MCF 10A (cell line): Measurements from ENCODE around the gene GIMAP8. TPM values are rescaled to one million over a fixed set of nuclear protein-coding genes. Genes with fewer than 3 reads are reported as not detected.

Source experiments
- BruUV-seq: library from RNA; stranded (reverse); fragments of 400-500 nt; replicated peaks from 2 replicates; lab custom pipeline; 2021; lab: Mats Ljungman, UMichigan
- CTCF ChIA-PET: fragments of 300-600 bp; sonication (Branson Sonifier 250); formaldehyde crosslinking; extraction: SDS; loops from one replicate; lab custom pipeline; 2021; ENCODE audit warnings: antibody characterized with exemption, inconsistent platforms; lab: Yijun Ruan, JAX
- POLR2A ChIA-PET: fragments of 300-600, 350-650 bp; sonication (Branson Sonifier 250); formaldehyde crosslinking; extraction: SDS; loops from one replicate; lab custom pipeline; 2020; ENCODE audit warnings: antibody characterized with exemption, inconsistent platforms; lab: Yijun Ruan, JAX
- DNase-seq: peaks from one replicate; pipeline ENCODE4 v3.0.0-alpha.2; 2018; ENCODE audit not compliant: unreplicated experiment
- H3K27ac Mint-ChIP-seq: one replicate; pipeline ENCODE4 v1.8.0; 2022; ENCODE audit warnings: mild to moderate bottlenecking, low read depth, mixed read lengths; ENCODE audit not compliant: unreplicated experiment
- H3K27me3 Mint-ChIP-seq: one replicate; pipeline ENCODE4 v1.8.0; 2022; ENCODE audit warnings: mixed read lengths; ENCODE audit not compliant: insufficient read depth, unreplicated experiment
- H3K36me3 Mint-ChIP-seq: one replicate; pipeline ENCODE4 v1.8.0; 2022; ENCODE audit warnings: mild to moderate bottlenecking, moderate library complexity, mixed read lengths; ENCODE audit not compliant: insufficient read depth, unreplicated experiment
- H3K4me1 Mint-ChIP-seq: one replicate; pipeline ENCODE4 v1.8.0; 2022; ENCODE audit warnings: mixed read lengths; ENCODE audit not compliant: insufficient read depth, unreplicated experiment
- H3K4me3 Mint-ChIP-seq: one replicate; pipeline ENCODE4 v1.8.0; 2022; ENCODE audit warnings: mild to moderate bottlenecking, moderate library complexity, mixed read lengths; ENCODE audit not compliant: unreplicated experiment
- H3K9me3 Mint-ChIP-seq: one replicate; pipeline ENCODE4 v1.8.0; 2022; ENCODE audit warnings: mixed read lengths; ENCODE audit not compliant: unreplicated experiment
- intact Hi-C: fragments of 100-400 bp; cut with micrococcal nuclease; formaldehyde crosslinking; loops from 2 replicates; pipeline ENCODE4 v1.14.1; 2022
- total RNA-seq: library from RNA; stranded (reverse); gene quantifications from 2 replicates; pipeline ENCODE4 v1.2.3, GENCODE V29; 2022
- TF ChIP-seq, protein P1 (sequence below): fragments of 200-600 bp; IDR thresholded peaks from one replicate; pipeline ENCODE4 v1.8.0; 2022; ENCODE audit warnings: antibody characterized with exemption, mild to moderate bottlenecking; ENCODE audit not compliant: unreplicated experiment

Gene GIMAP8
- total RNA-seq, 1 experiment from 2014 or later, result not detected

DNA sequence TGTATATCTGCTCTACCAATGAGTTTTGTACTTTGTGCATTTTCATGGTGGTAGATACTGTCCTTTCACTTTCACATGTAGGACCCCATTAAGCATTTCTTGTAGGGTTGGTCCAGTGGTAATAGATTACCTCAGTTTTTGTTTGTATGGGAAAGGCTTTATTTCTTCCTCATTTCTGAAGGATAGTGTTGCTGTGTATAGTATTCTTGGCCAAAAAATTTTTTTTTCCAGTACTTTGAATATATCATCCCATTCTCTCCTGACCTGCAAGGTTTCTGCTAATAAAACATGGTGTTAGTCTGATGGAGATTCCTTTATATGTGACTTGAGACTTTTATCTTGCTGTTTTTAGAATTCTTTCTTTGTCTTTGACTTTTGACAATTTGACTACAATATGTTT lies 12.0 kb downstream of the GIMAP8 start:
- Mint-ChIP-seq H3K4me1 (peaks cover 13% of the 10 kb centered on the region), H3K9me3 (peaks cover 25% of the 10 kb centered on the region), H3K27ac (no peak overlapping the region), H3K36me3 (no peaks in the 10 kb centered on the region), H3K4me3 (no peak overlapping the region), H3K27me3 (no peaks in the 10 kb centered on the region)
- DNase-seq, result no peak
- ChIA-PET POLR2A (no interaction called here), CTCF (no interaction called here)
- TF ChIP-seq, protein P1, sequence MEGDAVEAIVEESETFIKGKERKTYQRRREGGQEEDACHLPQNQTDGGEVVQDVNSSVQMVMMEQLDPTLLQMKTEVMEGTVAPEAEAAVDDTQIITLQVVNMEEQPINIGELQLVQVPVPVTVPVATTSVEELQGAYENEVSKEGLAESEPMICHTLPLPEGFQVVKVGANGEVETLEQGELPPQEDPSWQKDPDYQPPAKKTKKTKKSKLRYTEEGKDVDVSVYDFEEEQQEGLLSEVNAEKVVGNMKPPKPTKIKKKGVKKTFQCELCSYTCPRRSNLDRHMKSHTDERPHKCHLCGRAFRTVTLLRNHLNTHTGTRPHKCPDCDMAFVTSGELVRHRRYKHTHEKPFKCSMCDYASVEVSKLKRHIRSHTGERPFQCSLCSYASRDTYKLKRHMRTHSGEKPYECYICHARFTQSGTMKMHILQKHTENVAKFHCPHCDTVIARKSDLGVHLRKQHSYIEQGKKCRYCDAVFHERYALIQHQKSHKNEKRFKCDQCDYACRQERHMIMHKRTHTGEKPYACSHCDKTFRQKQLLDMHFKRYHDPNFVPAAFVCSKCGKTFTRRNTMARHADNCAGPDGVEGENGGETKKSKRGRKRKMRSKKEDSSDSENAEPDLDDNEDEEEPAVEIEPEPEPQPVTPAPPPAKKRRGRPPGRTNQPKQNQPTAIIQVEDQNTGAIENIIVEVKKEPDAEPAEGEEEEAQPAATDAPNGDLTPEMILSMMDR, result no peak
- intact Hi-C loops, result no loop called here
- no TSS peak for BruUV-seq

DNA sequence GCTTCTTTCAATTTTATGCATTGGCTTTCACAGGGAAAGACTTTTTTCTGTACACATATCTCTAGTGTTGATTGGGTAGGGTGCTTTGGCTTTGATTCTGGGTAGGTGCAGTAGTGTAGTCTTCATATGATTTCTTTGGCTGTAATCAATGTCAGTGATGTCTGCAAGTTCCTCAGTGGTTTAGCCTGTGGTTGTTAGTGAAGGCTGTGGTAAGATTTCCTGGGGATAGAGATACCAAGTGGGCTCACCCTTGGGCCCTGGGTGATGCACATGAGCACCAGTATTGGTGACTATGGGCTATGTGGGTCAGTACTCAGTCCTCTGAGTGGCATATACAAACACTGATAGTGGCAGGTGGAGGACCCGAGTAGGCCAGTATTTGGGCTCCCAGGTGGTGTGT lies 13.0 kb downstream of the GIMAP8 start:
- Mint-ChIP-seq H3K4me1 (peaks cover 13% of the 10 kb centered on the region), H3K36me3 (no peaks in the 10 kb centered on the region), H3K4me3 (no peak overlapping the region), H3K27me3 (no peaks in the 10 kb centered on the region), H3K27ac (no peak overlapping the region), H3K9me3 (peaks cover 25% of the 10 kb centered on the region)
- ChIA-PET CTCF (no interaction called here), POLR2A (no interaction called here)
- intact Hi-C loops, result no loop called here
- DNase-seq, result no peak
- TF ChIP-seq, protein P1, result no peak
- BruUV-seq, result no TSS peak

DNA sequence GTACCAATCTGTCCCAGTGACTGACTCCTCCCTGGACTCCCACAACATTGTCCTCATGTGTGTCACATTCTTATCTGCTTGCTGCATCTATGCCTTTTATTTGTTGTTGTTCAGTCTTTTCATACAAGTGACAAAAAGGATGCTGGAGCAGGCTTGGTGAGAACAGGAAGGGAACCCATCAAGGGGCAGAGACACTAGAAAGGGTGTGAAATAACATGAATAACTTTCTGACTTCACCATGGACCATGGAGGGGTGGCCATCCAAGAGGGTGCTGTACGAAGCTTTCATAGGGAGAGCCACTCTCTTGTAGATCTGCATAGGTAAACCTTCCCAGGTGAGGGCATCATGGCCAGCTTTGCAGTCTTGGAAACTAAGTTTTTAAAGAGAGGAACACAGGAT lies 14.5 kb downstream of the GIMAP8 start:
- ChIA-PET CTCF (interaction anchor here (1.1 to 1.5 kb wide), 2 partner anchors 16 to 292 kb away, joined by 3 to 8 read pairs; no protein-coding TSS in a partner anchor), POLR2A (interaction anchor here (0.8 kb wide), 1 partner anchor 10 kb away, joined by 3 read pairs; no protein-coding TSS in a partner anchor)
- H3K36me3 Mint-ChIP-seq, result no peaks in the 10 kb centered on the region
- peaks cover 25% of the 10 kb centered on the region for H3K9me3 Mint-ChIP-seq
- BruUV-seq, result no TSS peak
- TF ChIP-seq, protein P1, result no peak
- peaks cover 13% of the 10 kb centered on the region for H3K4me1 Mint-ChIP-seq
- intact Hi-C loops, result no loop called here
- no peak for DNase-seq
- no peaks in the 10 kb centered on the region for H3K27me3 Mint-ChIP-seq
- H3K4me3 Mint-ChIP-seq, result no peak overlapping the region
- no peak overlapping the region for H3K27ac Mint-ChIP-seq

DNA sequence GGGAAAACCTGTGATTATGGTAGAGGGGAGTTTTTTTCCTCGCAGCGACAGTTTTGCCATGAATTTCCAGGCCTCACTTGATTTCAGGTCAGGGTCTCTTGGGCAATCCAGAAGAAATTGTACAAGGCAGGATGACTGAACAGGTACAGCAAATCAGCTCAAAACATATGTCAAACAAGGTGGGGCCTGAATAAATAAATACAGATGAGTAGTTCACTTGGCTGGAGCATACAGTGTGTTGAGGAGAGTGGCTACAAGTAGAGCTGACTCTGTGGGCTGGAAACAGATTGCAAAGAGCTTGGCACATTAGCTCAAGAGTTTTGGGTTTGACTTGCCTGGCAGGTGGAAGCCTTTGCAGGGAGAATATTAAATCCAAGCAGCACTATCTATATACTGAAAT lies 15.0 kb downstream of the GIMAP8 start:
- intact Hi-C loops, result no loop called here
- ChIA-PET POLR2A (interaction anchor here (0.8 to 1.0 kb wide), 2 partner anchors 10 to 104 kb away, joined by 3 read pairs; no protein-coding TSS in a partner anchor), CTCF (interaction anchor here (0.6 to 1.5 kb wide), 3 partner anchors 16 to 292 kb away, joined by 3 to 8 read pairs (median 4); no protein-coding TSS in a partner anchor)
- H3K27me3 Mint-ChIP-seq, result no peaks in the 10 kb centered on the region
- no peak overlapping the region for H3K27ac Mint-ChIP-seq
- BruUV-seq, result no TSS peak
- peak; percentile 37 for DNase-seq
- TF ChIP-seq, protein P1, result no peak
- no peaks in the 10 kb centered on the region for H3K36me3 Mint-ChIP-seq
- H3K4me3 Mint-ChIP-seq, result no peak overlapping the region
- peaks cover 13% of the 10 kb centered on the region for H3K4me1 Mint-ChIP-seq
- peaks cover 25% of the 10 kb centered on the region for H3K9me3 Mint-ChIP-seq
